Choroid plexus epithelial cell (primary cell): ENCODE measurements around the gene ADNP.

Source experiments
- DNase-seq: peaks from one replicate; pipeline ENCODE4 v3.0.0-alpha.2; 2010; ENCODE audit warnings: low read depth
- H3K4me3 ChIP-seq: 2 replicates; pipeline ENCODE4 v1.5.1; 2011; ENCODE audit warnings: low read depth, mild to moderate bottlenecking, control low read depth, low read length, moderate library complexity
- CTCF ChIP-seq: conservative IDR thresholded peaks from 2 replicates; pipeline ENCODE4 v1.5.1; 2011; ENCODE audit warnings: low read depth, mild to moderate bottlenecking, control low read depth, inconsistent platforms, low read length, moderate library complexity

The ADNP gene

DNA sequence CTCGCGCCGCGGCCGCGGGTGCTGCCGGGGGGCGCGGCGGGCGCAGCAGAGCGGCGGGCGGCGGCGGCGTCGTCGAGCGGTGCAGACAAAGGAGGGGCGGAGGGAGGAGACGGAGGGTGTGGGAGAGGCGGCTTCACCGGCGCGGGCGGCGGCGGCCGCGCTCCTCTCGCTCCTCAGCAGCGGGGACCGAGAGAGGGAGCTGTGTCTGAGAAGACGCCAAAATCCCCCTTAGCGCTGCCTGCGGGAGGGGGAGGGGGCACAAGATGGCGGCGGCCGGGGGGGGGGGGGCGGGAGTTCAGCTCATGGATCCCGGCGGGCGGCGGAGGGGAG, 296 bp downstream of the ADNP start:
- no peak for TF ChIP-seq CTCF
- DNase-seq: no peak
- H3K4me3 ChIP-seq: peak overlapping the region; percentile 84

GRCh38 chr20:50930139-50930975, 880 bp downstream of the ADNP start:
- no peak for DNase-seq
- H3K4me3 ChIP-seq: peak overlapping the region; percentile 84
- no peak for TF ChIP-seq CTCF

GRCh38 chr20:50929299-50930138, 1.7 kb downstream of the ADNP start:
- TF ChIP-seq CTCF: peak; percentile 100
- peak overlapping the region; percentile 84 for H3K4me3 ChIP-seq
- DNase-seq: peak; percentile 99

DNA sequence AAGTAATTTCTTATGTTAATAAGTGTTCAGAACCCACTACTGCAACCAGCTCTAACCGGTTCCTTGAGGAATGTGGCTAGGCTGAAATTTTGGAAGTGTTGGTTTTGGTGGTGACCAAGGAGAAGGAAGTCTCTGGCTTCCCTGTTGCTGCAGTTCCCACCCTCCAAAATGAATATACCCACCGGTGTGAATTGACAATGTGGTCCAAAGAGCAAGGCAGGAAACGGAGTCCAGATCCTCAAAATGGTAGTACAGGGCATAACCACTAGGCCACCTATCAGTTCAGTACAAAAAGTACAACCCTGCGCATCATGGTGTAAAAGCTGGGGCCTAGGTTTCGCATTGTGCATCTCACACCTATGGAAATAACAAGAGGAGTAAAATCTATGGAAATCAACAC, 2.8 kb downstream of the ADNP start:
- peak overlapping the region; percentile 84 for H3K4me3 ChIP-seq
- no peak for DNase-seq
- TF ChIP-seq CTCF: peak; percentile 5

- H3K4me3 ChIP-seq: no peak overlapping the region
- no peak for DNase-seq
- no peak for TF ChIP-seq CTCF
Measured at GRCh38 chr20:50926530-50926929, 4.7 kb downstream of the ADNP start.

DNA sequence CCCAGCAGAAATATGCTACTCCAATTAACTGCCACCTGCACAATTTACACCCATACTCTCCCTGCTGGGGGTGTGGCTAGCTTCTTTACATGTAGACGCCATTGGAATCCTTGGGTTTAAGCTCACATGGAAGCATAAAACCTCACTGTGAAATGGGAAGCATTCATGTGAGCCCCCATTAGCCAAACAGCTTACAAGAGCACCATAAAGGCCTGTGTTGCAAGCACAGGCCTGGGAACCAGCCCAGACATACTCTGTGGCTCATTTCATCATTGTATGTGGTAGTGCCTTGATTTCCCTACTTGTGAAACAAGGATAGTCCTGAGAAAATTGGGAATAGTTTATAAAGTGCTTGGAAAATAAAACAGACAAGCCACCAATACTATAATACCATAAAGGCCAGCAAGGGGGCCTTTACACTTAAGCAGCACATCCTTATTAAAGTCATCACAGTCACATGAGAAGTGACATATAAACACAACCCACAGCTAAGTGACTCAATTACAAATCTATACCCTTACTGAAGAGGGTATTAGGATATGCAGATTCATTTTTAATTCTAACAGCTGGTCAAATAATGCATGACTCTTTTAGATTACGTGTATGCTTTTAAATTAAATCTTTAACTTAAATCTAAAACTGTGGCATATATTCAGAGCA, 6.8 kb downstream of the ADNP start:
- TF ChIP-seq CTCF: no peak
- DNase-seq: peak; percentile 37
- H3K4me3 ChIP-seq: no peak overlapping the region
